ENCODE results near the gene CCDC6. TPM values are rescaled to one million over a fixed set of nuclear protein-coding genes. Genes with fewer than 3 reads are reported as not detected.

Gene CCDC6
- total RNA-seq, 1 experiment from 2014 or later: 58.4 TPM

- no peaks in the 10 kb centered on the region for H3K4me1 Mint-ChIP-seq
- Histone ChIP-seq H3K9me3 (ENCODE audit: control insufficient read depth, low read depth, low read length) (no peaks in the 10 kb centered on the region), H3K18ac (ENCODE audit: insufficient read length, low read depth, low read length) (no peak overlapping the region), H3K23ac (ENCODE audit: insufficient read length, low read depth, low read length) (no peak overlapping the region), H3K4ac (ENCODE audit: low read depth, low read length) (no peak overlapping the region), H3T11ph (ENCODE audit: low read length) (no peak overlapping the region), H4K20me1 (ENCODE audit: control insufficient read depth, insufficient read depth, insufficient read length) (no peaks in the 10 kb centered on the region), H4K8ac (replicated peaks; ENCODE audit: insufficient read length, low read depth, low read length) (no peak overlapping the region), H3K79me1 (ENCODE audit: insufficient read depth, low read depth, low read length, poor library complexity, severe bottlenecking) (no peaks in the 10 kb centered on the region), H2BK120ac (ENCODE audit: low read depth, low read length, poor library complexity, severe bottlenecking) (no peak overlapping the region), H3K27me3 (ENCODE audit: insufficient read depth, low read length) (no peaks in the 10 kb centered on the region), H2BK12ac (ENCODE audit: insufficient read length, low read depth, low read length) (no peak overlapping the region), H3K14ac (ENCODE audit: insufficient read depth, low read length) (no peak overlapping the region), H2BK5ac (ENCODE audit: insufficient read length, low read length) (no peak overlapping the region), H4K5ac (ENCODE audit: insufficient read length, low read depth, low read length) (no peak overlapping the region), H2BK20ac (ENCODE audit: low read depth, low read length, poor library complexity, severe bottlenecking) (no peak overlapping the region), H3K23me2 (ENCODE audit: insufficient read length, low read depth, low read length, poor library complexity, severe bottlenecking) (no peaks in the 10 kb centered on the region), H4K91ac (ENCODE audit: insufficient read length, low read depth, low read length) (no peak overlapping the region), H3K4me1 (ENCODE audit: insufficient read depth, low read length) (no peaks in the 10 kb centered on the region), H3K4me2 (ENCODE audit: insufficient read depth, insufficient read length, low read length) (no peak overlapping the region), H3K27ac (ENCODE audit: insufficient read length, low read depth, low read length) (no peak overlapping the region), H3K56ac (ENCODE audit: insufficient read length, low read depth, low read length) (no peak overlapping the region), H2AK5ac (ENCODE audit: insufficient read length, low read length) (no peak overlapping the region), H2AFZ (ENCODE audit: low read length) (no peak overlapping the region), H3K79me2 (ENCODE audit: insufficient read depth, low read length) (no peaks in the 10 kb centered on the region), H2BK15ac (ENCODE audit: low read depth, low read length) (no peak overlapping the region), H3K9ac (ENCODE audit: extremely low read depth, insufficient read length, low read length) (no peak overlapping the region)
- no peak overlapping the region; a peak in 1 of 5 replicates for H3K4me3 Mint-ChIP-seq
- DNase-seq: no peak
- no CpG with 5 or more reads among the region's 6 CpGs for WGBS (ENCODE audit: extremely low coverage, insufficient read length, low lambda C conversion rate)
- TF ChIP-seq, protein P1, sequence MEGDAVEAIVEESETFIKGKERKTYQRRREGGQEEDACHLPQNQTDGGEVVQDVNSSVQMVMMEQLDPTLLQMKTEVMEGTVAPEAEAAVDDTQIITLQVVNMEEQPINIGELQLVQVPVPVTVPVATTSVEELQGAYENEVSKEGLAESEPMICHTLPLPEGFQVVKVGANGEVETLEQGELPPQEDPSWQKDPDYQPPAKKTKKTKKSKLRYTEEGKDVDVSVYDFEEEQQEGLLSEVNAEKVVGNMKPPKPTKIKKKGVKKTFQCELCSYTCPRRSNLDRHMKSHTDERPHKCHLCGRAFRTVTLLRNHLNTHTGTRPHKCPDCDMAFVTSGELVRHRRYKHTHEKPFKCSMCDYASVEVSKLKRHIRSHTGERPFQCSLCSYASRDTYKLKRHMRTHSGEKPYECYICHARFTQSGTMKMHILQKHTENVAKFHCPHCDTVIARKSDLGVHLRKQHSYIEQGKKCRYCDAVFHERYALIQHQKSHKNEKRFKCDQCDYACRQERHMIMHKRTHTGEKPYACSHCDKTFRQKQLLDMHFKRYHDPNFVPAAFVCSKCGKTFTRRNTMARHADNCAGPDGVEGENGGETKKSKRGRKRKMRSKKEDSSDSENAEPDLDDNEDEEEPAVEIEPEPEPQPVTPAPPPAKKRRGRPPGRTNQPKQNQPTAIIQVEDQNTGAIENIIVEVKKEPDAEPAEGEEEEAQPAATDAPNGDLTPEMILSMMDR (conservative IDR thresholded peaks at IDR 0.05): no peak
- H3K9me3 Mint-ChIP-seq: peaks cover 28 to 35% of the 10 kb centered on the region in 2 experiments
- no peak overlapping the region; a peak in 2 of 7 replicates for H3K27ac Mint-ChIP-seq
- peaks cover 17 to 34% (median 22%) of the 10 kb centered on the region in 3 experiments for H3K36me3 Mint-ChIP-seq (ENCODE audit: insufficient read depth in 1 of 3, low read depth in 3 of 3)
- no peaks in the 10 kb centered on the region; the same call in 1 of the 2 replicates for H3K27me3 Mint-ChIP-seq (ENCODE audit: low read depth)
Measured at GRCh38 chr10:59779756-59780533, 126.4 kb downstream of the CCDC6 start.
